CD4-positive, CD25-positive, alpha-beta regulatory T cell (primary cell): Measurements from ENCODE around the gene POLA2. TPM values are rescaled to one million over a fixed set of nuclear protein-coding genes. Genes with fewer than 3 reads are reported as not detected.
A peak's percentile ranks its signal among the peaks of the same experiment; 100 is the strongest.

Source experiments
- ATAC-seq, 2 donors: fragments of 150-1000 bp; cut with Tn5 transposase; one replicate each; pipeline ENCODE4 v1.10.0; 2021; ENCODE audit warnings: low read depth in 2 of 2, moderate number of reproducible peaks in 2 of 2, moderate library complexity in 1 of 2
- DNase-seq, 3 donors: peaks; one replicate each; pipeline versions ENCODE4 v3.0.0 to v3.0.0-alpha.2; 2012 to 2022; ENCODE audit warnings: mixed read lengths in 1 of 3
- H3K27ac ChIP-seq: one replicate; pipeline ENCODE4 v1.7.0; 2013; ENCODE audit warnings: mild to moderate bottlenecking, low read length; ENCODE audit not compliant: insufficient read depth, poor library complexity, severe bottlenecking
- H3K27me3 ChIP-seq: one replicate; pipeline ENCODE4 v1.7.0; 2013; ENCODE audit warnings: low read length; ENCODE audit not compliant: control insufficient read depth, insufficient read depth
- H3K36me3 ChIP-seq: one replicate; pipeline ENCODE4 v1.7.0; 2013; ENCODE audit warnings: mild to moderate bottlenecking, low read length, moderate library complexity; ENCODE audit not compliant: control insufficient read depth, insufficient read depth
- H3K4me1 ChIP-seq: 2 replicates; pipeline ENCODE4 v1.7.0; 2013; ENCODE audit warnings: mild to moderate bottlenecking, low read length; ENCODE audit not compliant: insufficient read depth, control insufficient read depth, poor library complexity, severe bottlenecking
- H3K4me3 ChIP-seq: one replicate; pipeline ENCODE4 v1.7.0; 2013; ENCODE audit warnings: low read depth, mild to moderate bottlenecking, low read length, moderate library complexity
- H3K9me3 ChIP-seq, 2 experiments: 1 replicate in 1 of 2; 2 replicates in 1 of 2; pipeline ENCODE4 v1.7.0; 2013; ENCODE audit warnings: low read length in 2 of 2, mild to moderate bottlenecking in 1 of 2, moderate library complexity in 1 of 2; ENCODE audit not compliant: control insufficient read depth in 2 of 2
- H3K27ac Mint-ChIP-seq, 3 donors: one replicate each; pipeline ENCODE4 v1.8.0; 2020 to 2022; ENCODE audit warnings: mild to moderate bottlenecking in 3 of 3, mixed read lengths in 3 of 3, moderate library complexity in 2 of 3
- H3K27me3 Mint-ChIP-seq: one replicate; pipeline ENCODE4 v1.8.0; 2022; ENCODE audit warnings: mild to moderate bottlenecking, mixed read lengths
- H3K36me3 Mint-ChIP-seq: one replicate; pipeline ENCODE4 v1.8.0; 2020; ENCODE audit warnings: mixed read lengths
- H3K4me1 Mint-ChIP-seq, 4 donors: one replicate each; pipeline ENCODE4 v1.8.0; 2020 to 2022; ENCODE audit warnings: mixed read lengths in 4 of 4, mild to moderate bottlenecking in 1 of 4
- H3K4me3 Mint-ChIP-seq, 4 donors: one replicate each; pipeline ENCODE4 v1.8.0; 2020 to 2022; ENCODE audit warnings: mild to moderate bottlenecking in 4 of 4, mixed read lengths in 4 of 4, moderate library complexity in 3 of 4
- H3K9me3 Mint-ChIP-seq, 7 donors: one replicate each; pipeline ENCODE4 v1.8.0; 2020 to 2022; ENCODE audit warnings: mixed read lengths in 7 of 7, mild to moderate bottlenecking in 3 of 7, moderate library complexity in 2 of 7
- polyA plus RNA-seq, 4 donors: library from polyadenylated mRNA; unstranded; fragments of 300-500 nt; fragmentation: Illumina TruSeq; gene quantifications; one replicate each; pipeline ENCODE4 v1.2.3, GENCODE V29; 2021
- total RNA-seq: library from RNA; stranded (reverse); gene quantifications from one replicate; pipeline ENCODE4 v1.2.3, GENCODE V29; 2022

POLA2 gene
- total and polyA plus RNA-seq, 5 donors from 2014 or later = 8.3 to 25.7 (median 13.1) TPM

DNA sequence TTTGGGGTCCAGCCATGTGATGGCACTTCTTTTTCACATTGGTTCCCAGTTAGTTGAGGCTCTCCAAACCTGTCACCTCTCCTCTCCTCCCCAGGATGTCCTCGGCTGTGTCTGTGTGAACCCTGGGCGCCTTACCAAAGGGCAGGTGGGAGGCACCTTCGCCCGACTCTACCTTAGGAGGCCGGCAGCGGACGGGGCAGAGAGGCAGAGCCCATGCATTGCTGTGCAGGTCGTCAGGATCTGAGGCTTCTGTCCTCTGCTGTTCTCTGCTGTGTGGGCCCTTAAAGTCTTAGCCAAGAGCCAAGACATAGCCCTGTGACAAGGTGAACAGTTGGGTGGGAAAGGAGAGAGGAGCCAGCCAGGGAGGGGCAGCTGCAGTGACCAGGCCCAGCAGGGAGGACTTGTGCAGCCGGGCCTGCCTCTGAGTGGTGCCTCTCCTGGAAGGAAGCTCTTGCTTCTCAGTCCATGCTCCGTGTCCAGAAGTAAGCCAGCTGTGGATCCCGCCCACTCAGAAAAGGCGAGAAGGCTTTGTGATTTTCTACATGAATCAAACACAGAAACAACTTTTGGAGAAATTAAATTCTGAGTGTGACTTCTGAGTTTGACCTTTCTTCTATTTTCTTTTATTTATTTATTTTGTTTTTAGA is 35.4 kb downstream of the POLA2 start:
- Mint-ChIP-seq H3K4me1 (no peaks in the 10 kb centered on the region), H3K4me3 (no peak overlapping the region), H3K36me3 (peaks cover 34% of the 10 kb centered on the region), H3K27ac (no peak overlapping the region), H3K9me3 (peaks cover 0 to 1% (median 0%) of the 10 kb centered on the region in 7 donors), H3K27me3 (no peaks in the 10 kb centered on the region)
- peaks cover 52% of the 10 kb centered on the region for H3K36me3 ChIP-seq
- no peaks in the 10 kb centered on the region for H3K9me3 ChIP-seq
- no peak overlapping the region for H3K4me3 ChIP-seq
- no peaks in the 10 kb centered on the region for H3K4me1 ChIP-seq
- no peak for DNase-seq
- H3K27me3 ChIP-seq = no peaks in the 10 kb centered on the region
- no peak for ATAC-seq
- no peak overlapping the region for H3K27ac ChIP-seq

DNA sequence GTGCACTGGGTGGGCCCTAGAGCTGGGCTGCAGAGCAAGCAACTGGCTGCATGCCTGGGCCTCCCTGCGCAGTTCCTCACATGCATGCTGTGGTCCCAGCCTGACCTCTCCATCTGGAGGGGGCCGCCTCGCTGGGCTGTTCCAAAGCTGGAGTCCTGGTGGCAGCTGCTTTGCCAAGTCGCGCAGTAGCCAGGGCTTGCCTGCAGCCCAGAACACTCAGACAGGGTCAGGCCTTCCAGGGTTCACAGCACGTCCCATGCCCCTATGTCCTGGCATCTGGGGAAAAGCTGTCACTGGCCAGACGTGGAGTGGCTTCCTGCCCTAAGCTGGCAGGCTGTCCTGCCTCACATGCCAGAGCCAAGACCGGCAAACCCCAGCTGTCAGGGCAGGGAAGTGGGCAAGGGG is 36.4 kb downstream of the POLA2 start:
- Mint-ChIP-seq H3K9me3 (peaks cover 0 to 1% (median 0%) of the 10 kb centered on the region in 7 donors), H3K27me3 (no peaks in the 10 kb centered on the region), H3K36me3 (peaks cover 26% of the 10 kb centered on the region), H3K4me1 (no peaks in the 10 kb centered on the region), H3K27ac (no peak overlapping the region), H3K4me3 (no peak overlapping the region)
- Histone ChIP-seq H3K4me3 (no peak overlapping the region), H3K4me1 (no peaks in the 10 kb centered on the region), H3K36me3 (peaks cover 49% of the 10 kb centered on the region), H3K9me3 (no peaks in the 10 kb centered on the region), H3K27ac (peak overlapping the region; percentile 29), H3K27me3 (no peaks in the 10 kb centered on the region)
- DNase-seq (no peak), ATAC-seq (no peak)

DNA sequence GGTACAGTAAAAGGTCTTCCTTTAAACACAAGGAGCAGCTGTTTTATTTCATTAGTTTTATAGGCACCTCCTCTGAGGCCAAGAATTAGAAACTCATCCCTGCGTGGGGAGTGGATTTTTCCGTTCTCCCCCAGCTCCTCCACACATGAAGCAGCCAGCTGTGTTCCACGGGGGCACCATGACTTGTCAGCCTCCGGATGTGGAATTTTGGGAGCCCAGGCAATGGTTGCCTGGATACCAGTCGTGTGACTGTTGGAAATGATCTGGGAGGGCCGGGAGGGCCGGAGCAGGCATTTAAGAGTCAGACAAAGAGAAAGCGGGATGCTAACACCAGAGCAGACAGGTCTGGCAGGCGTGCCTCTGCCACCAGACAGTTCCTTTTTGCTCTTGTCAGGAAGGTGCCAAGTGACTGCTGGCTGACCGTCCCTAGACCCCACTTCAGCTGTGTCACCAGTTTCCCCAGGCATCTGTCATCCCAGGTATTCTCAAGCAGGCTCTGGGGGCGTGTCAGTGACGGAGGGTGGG is 37.0 kb downstream of the POLA2 start:
- DNase-seq (no peak), ATAC-seq (no peak)
- no peak overlapping the region for H3K4me3 ChIP-seq
- no peaks in the 10 kb centered on the region for H3K27me3 Mint-ChIP-seq
- H3K9me3 ChIP-seq = no peaks in the 10 kb centered on the region
- peaks cover 44% of the 10 kb centered on the region for H3K36me3 ChIP-seq
- peak overlapping the region; percentile 29 for H3K27ac ChIP-seq
- H3K27ac Mint-ChIP-seq = no peak overlapping the region
- H3K27me3 ChIP-seq = no peaks in the 10 kb centered on the region
- no peaks in the 10 kb centered on the region for H3K4me1 ChIP-seq
- no peak overlapping the region for H3K4me3 Mint-ChIP-seq
- no peaks in the 10 kb centered on the region for H3K4me1 Mint-ChIP-seq
- peaks cover 24% of the 10 kb centered on the region for H3K36me3 Mint-ChIP-seq
- H3K9me3 Mint-ChIP-seq = peaks cover 0 to 1% (median 0%) of the 10 kb centered on the region in 7 donors

DNA sequence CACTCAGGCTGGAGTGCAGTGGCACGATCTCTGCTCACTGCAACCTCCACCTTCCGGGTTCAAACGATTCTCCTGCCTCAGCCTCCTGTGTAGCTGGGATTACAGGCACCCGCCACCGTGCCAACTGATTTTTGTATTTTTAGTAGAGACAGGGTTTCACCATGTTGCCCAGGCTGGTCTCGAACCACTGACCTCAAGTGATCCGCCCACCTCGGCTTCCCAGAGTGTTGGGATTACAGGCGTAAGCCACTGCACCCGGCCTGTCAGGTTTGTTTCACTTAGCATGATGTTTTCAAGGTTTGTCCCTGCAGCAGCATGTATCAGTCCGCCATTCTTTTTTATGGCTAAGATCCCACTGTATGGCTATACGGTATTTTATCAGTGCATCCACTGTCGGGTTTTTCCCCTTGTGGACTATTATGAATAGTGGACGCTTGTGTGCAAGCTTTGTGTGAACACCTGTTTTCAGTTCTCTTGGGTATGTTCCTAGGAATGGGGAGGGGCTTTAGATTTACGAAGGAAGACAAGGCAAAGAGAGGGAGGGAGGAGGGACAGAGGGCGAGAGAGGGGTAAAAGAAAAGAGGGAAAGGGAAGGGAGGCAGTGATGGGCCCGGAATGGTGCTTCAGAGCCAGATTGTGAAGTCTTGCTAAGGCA is 39.0 kb downstream of the POLA2 start:
- peak overlapping the region in 1 of 3 donors; percentile 75 for H3K27ac Mint-ChIP-seq
- no peaks in the 10 kb centered on the region for H3K4me1 Mint-ChIP-seq
- Histone ChIP-seq H3K9me3 (no peaks in the 10 kb centered on the region), H3K4me3 (no peak overlapping the region), H3K27ac (no peak overlapping the region), H3K36me3 (peaks cover 24% of the 10 kb centered on the region), H3K27me3 (no peaks in the 10 kb centered on the region), H3K4me1 (no peaks in the 10 kb centered on the region)
- H3K9me3 Mint-ChIP-seq = peaks cover 0 to 1% (median 0%) of the 10 kb centered on the region in 7 donors
- DNase-seq = no peak
- no peaks in the 10 kb centered on the region for H3K27me3 Mint-ChIP-seq
- H3K4me3 Mint-ChIP-seq = no peak overlapping the region
- H3K36me3 Mint-ChIP-seq = peaks cover 14% of the 10 kb centered on the region
- no peak for ATAC-seq

DNA sequence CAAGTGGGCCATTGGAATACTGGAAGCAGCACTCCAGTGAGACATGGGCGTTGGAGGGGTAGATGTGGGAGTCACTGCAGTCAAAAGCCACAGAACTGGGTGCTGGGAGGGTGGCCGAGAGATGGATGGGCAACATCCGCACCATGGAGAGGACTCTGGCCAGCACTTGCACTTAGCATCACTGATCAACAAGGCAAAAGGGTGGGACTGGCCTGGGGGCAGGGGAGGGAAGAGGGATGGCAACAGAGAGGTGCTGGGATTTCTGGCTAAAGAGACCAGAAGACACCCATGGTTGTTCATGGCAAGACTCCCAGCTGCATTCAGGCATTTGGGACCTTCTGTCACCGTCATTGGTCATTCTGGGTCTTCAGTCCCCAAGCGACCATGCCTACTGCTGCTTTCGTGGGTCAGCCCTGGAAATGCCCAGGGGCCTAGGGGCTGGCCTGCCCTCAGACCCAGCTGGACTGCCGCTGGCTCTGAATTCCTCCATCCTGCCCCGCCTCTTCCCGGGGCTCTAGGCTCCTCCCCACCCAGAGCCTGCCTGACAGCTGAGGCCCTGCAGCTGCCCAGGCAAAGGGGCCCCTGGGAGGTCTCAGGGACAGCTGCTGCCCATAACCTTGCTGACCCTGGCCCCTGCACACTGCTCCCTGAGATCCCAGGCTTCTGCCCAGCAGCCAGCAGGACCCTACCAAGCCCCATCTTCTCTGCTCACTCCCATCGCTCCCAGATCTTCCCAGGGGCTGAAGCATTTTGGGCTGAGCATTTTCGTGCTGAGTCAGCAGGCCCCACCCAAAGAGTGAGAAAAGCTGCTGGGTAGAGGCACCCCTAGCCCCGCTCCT is 39.9 kb downstream of the POLA2 start:
- H3K27ac ChIP-seq = no peak overlapping the region
- no peak overlapping the region for H3K27ac Mint-ChIP-seq

DNA sequence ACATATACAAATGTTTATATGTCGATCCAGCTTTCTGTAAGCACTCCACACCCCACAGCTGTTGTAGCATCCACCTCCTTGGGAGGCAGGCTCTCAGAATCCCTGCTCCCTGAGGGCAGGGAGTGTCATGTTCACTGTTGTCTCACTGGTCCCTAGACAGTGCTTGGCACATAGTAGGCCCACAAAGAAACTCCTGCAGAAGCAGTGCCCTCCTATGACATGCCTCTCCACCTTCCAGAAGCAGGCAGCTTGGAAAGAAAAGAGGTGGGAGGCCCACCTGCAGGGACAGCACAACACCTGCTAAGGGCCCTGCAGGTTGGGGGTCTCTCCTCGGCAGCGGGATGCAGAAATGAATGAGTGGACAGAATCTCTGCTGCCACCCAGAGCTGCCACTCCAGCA is 41.8 kb downstream of the POLA2 start:
- Mint-ChIP-seq H3K27me3 (no peaks in the 10 kb centered on the region), H3K27ac (no peak overlapping the region), H3K4me3 (no peak overlapping the region), H3K36me3 (peaks cover 7% of the 10 kb centered on the region), H3K4me1 (peaks cover 0 to 2% (median 0%) of the 10 kb centered on the region in 4 donors), H3K9me3 (no peaks in the 10 kb centered on the region)
- Histone ChIP-seq H3K36me3 (peaks cover 2% of the 10 kb centered on the region), H3K27ac (no peak overlapping the region), H3K9me3 (no peaks in the 10 kb centered on the region), H3K27me3 (no peaks in the 10 kb centered on the region), H3K4me1 (no peaks in the 10 kb centered on the region), H3K4me3 (no peak overlapping the region)
- ATAC-seq (no peak), DNase-seq (no peak)

More for the DNA sequence above, 39.9 kb downstream of the POLA2 start:
- H3K9me3 ChIP-seq = no peaks in the 10 kb centered on the region
- H3K4me1 ChIP-seq = no peaks in the 10 kb centered on the region
- peaks cover 16% of the 10 kb centered on the region for H3K36me3 ChIP-seq
- H3K4me3 ChIP-seq = no peak overlapping the region
- no peaks in the 10 kb centered on the region for H3K27me3 ChIP-seq
- peaks cover 7% of the 10 kb centered on the region for H3K36me3 Mint-ChIP-seq
- H3K4me1 Mint-ChIP-seq = no peaks in the 10 kb centered on the region
- H3K9me3 Mint-ChIP-seq = peaks cover 0 to 1% (median 0%) of the 10 kb centered on the region in 7 donors
- no peak overlapping the region for H3K4me3 Mint-ChIP-seq
- no peaks in the 10 kb centered on the region for H3K27me3 Mint-ChIP-seq
- DNase-seq (no peak), ATAC-seq (no peak)

DNA sequence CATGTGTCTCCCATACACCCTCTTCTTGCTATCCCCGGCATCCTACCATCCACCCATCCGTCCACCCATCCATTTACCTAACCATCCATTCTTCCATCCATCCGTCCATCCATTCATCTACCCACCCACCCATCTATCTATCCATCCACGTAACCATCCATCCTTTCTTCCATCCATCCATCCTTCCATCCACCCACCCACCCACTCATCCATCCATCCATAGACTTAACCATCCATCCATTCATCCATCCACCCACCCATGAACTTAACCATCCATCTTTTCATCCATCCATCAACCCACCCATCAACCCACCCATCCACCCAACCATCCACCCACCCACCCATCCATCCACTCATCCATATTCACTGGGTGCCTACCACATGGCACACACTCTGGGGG is 42.3 kb downstream of the POLA2 start:
- no peak for DNase-seq
- no peaks in the 10 kb centered on the region for H3K9me3 Mint-ChIP-seq

More for the DNA sequence above, 42.3 kb downstream of the POLA2 start:
- H3K36me3 Mint-ChIP-seq = peaks cover 7% of the 10 kb centered on the region
- H3K4me3 Mint-ChIP-seq = no peak overlapping the region
- Histone ChIP-seq H3K4me3 (no peak overlapping the region), H3K9me3 (no peaks in the 10 kb centered on the region), H3K36me3 (no peaks in the 10 kb centered on the region), H3K27me3 (no peaks in the 10 kb centered on the region), H3K4me1 (no peaks in the 10 kb centered on the region), H3K27ac (no peak overlapping the region)
- H3K27me3 Mint-ChIP-seq = no peaks in the 10 kb centered on the region
- peaks cover 0 to 2% (median 0%) of the 10 kb centered on the region in 4 donors for H3K4me1 Mint-ChIP-seq
- no peak overlapping the region for H3K27ac Mint-ChIP-seq
- no peak for ATAC-seq
